ENCODE data around the gene ABCC3.
A peak's percentile ranks its signal among the peaks of the same experiment; 100 is the strongest.
"Not testable (repeated sequence)": the region's sequence is repeated elsewhere in the genome, so short reads cannot be mapped to it uniquely, and the experiment has no call there.

ABCC3 gene

GRCh38 chr17:50708050-50709000, 73.6 kb downstream of the ABCC3 start:
- Histone ChIP-seq H3K27ac (replicated peaks) (peak overlapping the region; percentile 93), H3K27me3 (ENCODE audit: insufficient read depth, poor library complexity, severe bottlenecking) (no peaks in the 10 kb centered on the region), H3K4me3 (replicated peaks; ENCODE audit: insufficient read depth, low read length) (peak overlapping the region; percentile 76)
- no peak for TF ChIP-seq CTCF (IDR thresholded peaks at IDR 0.05; ENCODE audit: insufficient read depth, low read length)
- TF ChIP-seq GABPA (IDR thresholded peaks at IDR 0.05; ENCODE audit: low read depth), result peak; percentile 80
- TF ChIP-seq REST (IDR thresholded peaks at IDR 0.05; ENCODE audit: insufficient replicate concordance, low read depth), result no peak
- DNase-seq (ENCODE audit: low read depth in 1 of 2, low spot score in 1 of 2), result peak in 1 of 2 experiments; percentile 36

- DNase-seq (ENCODE audit: low read depth in 1 of 2, low spot score in 1 of 2); H3K4me3 ChIP-seq (replicated peaks; ENCODE audit: insufficient read depth, low read length); H3K27me3 ChIP-seq (ENCODE audit: insufficient read depth, poor library complexity, severe bottlenecking): not testable (repeated sequence)
- H3K27ac ChIP-seq (replicated peaks), result peak overlapping the region; percentile 93
Measured at GRCh38 chr17:50709053-50709452, 74.4 kb downstream of the ABCC3 start.

- TF ChIP-seq REST (IDR thresholded peaks at IDR 0.05; ENCODE audit: insufficient replicate concordance, low read depth) (no peak), POLR2AphosphoS5 (IDR thresholded peaks at IDR 0.05; ENCODE audit: low read depth) (no peak), CTCF (IDR thresholded peaks at IDR 0.05; ENCODE audit: insufficient read depth, low read length) (no peak), GABPA (IDR thresholded peaks at IDR 0.05; ENCODE audit: low read depth) (no peak), SPI1 (IDR thresholded peaks at IDR 0.05; ENCODE audit: borderline replicate concordance, low read depth) (no peak)
- no peak for DNase-seq (ENCODE audit: low read depth in 1 of 2, low spot score in 1 of 2)
- Histone ChIP-seq H3K27ac (replicated peaks) (no peak overlapping the region), H3K27me3 (ENCODE audit: insufficient read depth, poor library complexity, severe bottlenecking) (no peaks in the 10 kb centered on the region), H3K4me3 (replicated peaks; ENCODE audit: insufficient read depth, low read length) (no peak overlapping the region)
Measured at GRCh38 chr17:50710025-50710424, 75.3 kb downstream of the ABCC3 start.

GRCh38 chr17:50710650-50711049, 76.0 kb downstream of the ABCC3 start:
- no peak for DNase-seq (ENCODE audit: low read depth in 1 of 2, low spot score in 1 of 2)
- no peak overlapping the region for H3K4me3 ChIP-seq (replicated peaks; ENCODE audit: insufficient read depth, low read length)
- no peaks in the 10 kb centered on the region for H3K27me3 ChIP-seq (ENCODE audit: insufficient read depth, poor library complexity, severe bottlenecking)
- TF ChIP-seq CTCF (IDR thresholded peaks at IDR 0.05; ENCODE audit: insufficient read depth, low read length) (no peak), REST (IDR thresholded peaks at IDR 0.05; ENCODE audit: insufficient replicate concordance, low read depth) (no peak), GABPA (IDR thresholded peaks at IDR 0.05; ENCODE audit: low read depth) (no peak), POLR2AphosphoS5 (IDR thresholded peaks at IDR 0.05; ENCODE audit: low read depth) (no peak), SPI1 (IDR thresholded peaks at IDR 0.05; ENCODE audit: borderline replicate concordance, low read depth) (no peak)
- H3K27ac ChIP-seq (replicated peaks), result no peak overlapping the region

Measured in HL-60 (cell line).